ENCODE measurements around the gene ZNF735.
"Not testable (repeated sequence)": the region's sequence is repeated elsewhere in the genome, so short reads cannot be mapped to it uniquely, and the experiment has no call there.

The ZNF735 gene

GRCh38 chr7:64206903-64207302, at the start of gene ZNF735:
Gene ZNF735 (plus strand): TSS chr7:64207203. CDS start chr7:64207203, 0 bp downstream.
- no peak for DNase-seq

- not testable (repeated sequence) for DNase-seq
These were observed 36.0 kb upstream of the ZNF735 start for GRCh38 chr7:64170974-64171373.

- no peak for DNase-seq
These were observed 32.7 kb upstream of the ZNF735 start for GRCh38 chr7:64174328-64174727.

GRCh38 chr7:64174941-64175340, 32.1 kb upstream of the ZNF735 start:
- DNase-seq, result no peak

- DNase-seq, result no peak
These were observed 26.0 kb upstream of the ZNF735 start for GRCh38 chr7:64180989-64181388.

GRCh38 chr7:64181586-64181985, 25.4 kb upstream of the ZNF735 start:
- no peak for DNase-seq

- DNase-seq, result no peak
These were observed 24.8 kb upstream of the ZNF735 start for GRCh38 chr7:64182036-64182790.

- peak; percentile 11 for DNase-seq
These were observed 23.8 kb upstream of the ZNF735 start for GRCh38 chr7:64183126-64183742.

- DNase-seq, result no peak
These were observed 23.1 kb upstream of the ZNF735 start for GRCh38 chr7:64183827-64184372.

GRCh38 chr7:64184376-64184775, 22.6 kb upstream of the ZNF735 start:
- no peak for DNase-seq

- no peak for DNase-seq
These were observed 19.6 kb upstream of the ZNF735 start for GRCh38 chr7:64187408-64187807.

- no peak for DNase-seq
These were observed 14.8 kb upstream of the ZNF735 start for GRCh38 chr7:64192148-64192704.

GRCh38 chr7:64192775-64193174, 14.2 kb upstream of the ZNF735 start:
- DNase-seq, result no peak

GRCh38 chr7:64219710-64220298, 12.8 kb downstream of the ZNF735 start:
- DNase-seq, result not testable (repeated sequence)

- DNase-seq, result no peak
These were observed 16.4 kb downstream of the ZNF735 start for GRCh38 chr7:64223366-64223765.

- not testable (repeated sequence) for DNase-seq
These were observed 21.2 kb downstream of the ZNF735 start, which contains the start of gene ZNF679 for GRCh38 chr7:64228174-64228573. Gene ZNF679 (plus strand): TSS chr7:64228474. CDS start chr7:64249118, 20,644 bp downstream.

GRCh38 chr7:64266341-64266919, 59.4 kb downstream of the ZNF735 start:
- DNase-seq, result no peak
